PC-3 (cell line): ENCODE results near the gene DNAH17. TPM values are rescaled to one million over a fixed set of nuclear protein-coding genes. Genes with fewer than 3 reads are reported as not detected.

Source experiments
- ATAC-seq: fragments of 200-7000 bp; cut with Tn5 transposase; 2 replicates; pipeline ENCODE4 v1.9.1; 2020; ENCODE audit warnings: mild to moderate bottlenecking, moderate library complexity
- BruUV-seq: library from RNA; stranded (reverse); fragments of 400-500 nt; replicated peaks from 2 replicates; lab custom pipeline; 2021; lab: Mats Ljungman, UMichigan
- CTCF ChIA-PET: fragments of 300-600 bp; sonication (Branson Sonifier 250); formaldehyde crosslinking; loops from one replicate; lab custom pipeline; 2022; ENCODE audit warnings: antibody characterized with exemption; lab: Charles Lee
- POLR2A ChIA-PET: fragments of 300-600 bp; sonication (Branson Sonifier 250); formaldehyde crosslinking; loops from one replicate; lab custom pipeline; 2022; ENCODE audit warnings: antibody characterized with exemption; ENCODE audit not compliant: unreplicated experiment; lab: Charles Lee
- DNase-seq: peaks from one replicate; pipeline ENCODE4 v3.0.0-alpha.2; 2015
- H2AFZ ChIP-seq: fragments of 300-600 bp; sonication (generic); 2 replicates; pipeline ENCODE4 v1.6.0; 2016; ENCODE audit warnings: antibody characterized with exemption, low read length
- H3F3A ChIP-seq: fragments of 300-600 bp; sonication (generic); one replicate; pipeline ENCODE4 v1.6.0; 2017; ENCODE audit warnings: antibody characterized with exemption, low read length, control low read depth, mild to moderate bottlenecking; ENCODE audit not compliant: unreplicated experiment
- H3K27ac ChIP-seq: fragments of 300-600 bp; sonication (generic); 2 replicates; pipeline ENCODE4 v1.5.1; 2016; ENCODE audit warnings: mild to moderate bottlenecking, low read length
- H3K27me3 ChIP-seq: fragments of 300-600 bp; sonication (generic); 2 replicates; pipeline ENCODE4 v1.6.1; 2016; ENCODE audit warnings: low read length, mixed read lengths
- H3K36me3 ChIP-seq: fragments of 300-600 bp; sonication (generic); 2 replicates; pipeline ENCODE4 v1.6.1; 2016; ENCODE audit warnings: low read depth, mixed run types, low read length, mixed read lengths
- H3K4me1 ChIP-seq: fragments of 300-600 bp; sonication (generic); 2 replicates; pipeline ENCODE4 v1.5.1; 2016; ENCODE audit warnings: low read length; ENCODE audit not compliant: insufficient read depth
- H3K4me2 ChIP-seq: fragments of 300-600 bp; sonication (generic); 2 replicates; pipeline ENCODE4 v1.6.0; 2016; ENCODE audit warnings: low read length
- H3K4me3 ChIP-seq: fragments of 300-600 bp; sonication (generic); 2 replicates; pipeline ENCODE4 v1.5.1; 2016; ENCODE audit warnings: mild to moderate bottlenecking, low read length, mixed read lengths
- H3K79me2 ChIP-seq: fragments of 300-600 bp; sonication (generic); 2 replicates; pipeline ENCODE4 v1.6.1; 2017; ENCODE audit warnings: low read length, mixed read lengths
- H3K9ac ChIP-seq: fragments of 300-600 bp; sonication (generic); 2 replicates; pipeline ENCODE4 v1.6.0; 2016; ENCODE audit warnings: mild to moderate bottlenecking, low read length
- H3K9me2 ChIP-seq: fragments of 300-600 bp; sonication (generic); replicated peaks from 2 replicates; pipeline ENCODE4 v1.6.1; 2016; ENCODE audit warnings: mixed run types, low read length, mixed read lengths
- H3K9me3 ChIP-seq: fragments of 300-600 bp; sonication (generic); 2 replicates; pipeline ENCODE4 v1.6.1; 2016; ENCODE audit warnings: low read length, mixed read lengths
- H4K20me1 ChIP-seq: fragments of 300-600 bp; sonication (generic); 2 replicates; pipeline ENCODE4 v1.6.1; 2016; ENCODE audit warnings: low read length, mixed read lengths
- EZH2 ChIP-seq: fragments of 300-600 bp; sonication (generic); IDR thresholded peaks from one replicate; pipeline ENCODE4 v1.6.1; 2017; ENCODE audit warnings: antibody characterized with exemption, mild to moderate bottlenecking, low read length; ENCODE audit not compliant: unreplicated experiment
- EZH2phosphoT487 ChIP-seq: fragments of 300-600 bp; sonication (generic); IDR thresholded peaks from 2 replicates; pipeline ENCODE4 v1.6.1; 2018; ENCODE audit warnings: mild to moderate bottlenecking, antibody characterized with exemption, low read length, borderline replicate concordance
- intact Hi-C: fragments of 100-400 bp; cut with micrococcal nuclease; formaldehyde crosslinking; loops from 2 replicates; pipeline ENCODE4 v1.9.0; 2023
- total RNA-seq: library from RNA; depleted of rRNA; stranded (reverse); fragments of >200 nt; gene quantifications from 2 replicates; pipeline ENCODE4 v1.2.3, GENCODE V29; 2014
- TF ChIP-seq, protein P1 (sequence below): fragments of 300-600 bp; sonication (generic); conservative IDR thresholded peaks from 2 replicates; pipeline ENCODE4 v1.5.1; 2017; ENCODE audit warnings: antibody characterized with exemption, low read depth, mild to moderate bottlenecking, low read length

Gene DNAH17
- total RNA-seq, 1 experiment from 2014 or later = 0.04 TPM

GRCh38 chr17:78596871-78597764 is 19.9 kb upstream of the DNAH17 start:
- H3K79me2 ChIP-seq = no peaks in the 10 kb centered on the region
- H3K27ac ChIP-seq = no peak overlapping the region
- no peak overlapping the region for H3K9ac ChIP-seq
- ChIA-PET POLR2A (no interaction called here), CTCF (no interaction called here)
- H3K4me1 ChIP-seq = peaks cover 13% of the 10 kb centered on the region
- no peaks in the 10 kb centered on the region for H3K27me3 ChIP-seq
- H2AFZ ChIP-seq = no peak overlapping the region
- H3K9me3 ChIP-seq = no peaks in the 10 kb centered on the region
- no TSS peak for BruUV-seq
- H4K20me1 ChIP-seq = no peaks in the 10 kb centered on the region
- no peak overlapping the region for H3K4me3 ChIP-seq
- TF ChIP-seq, protein P1, sequence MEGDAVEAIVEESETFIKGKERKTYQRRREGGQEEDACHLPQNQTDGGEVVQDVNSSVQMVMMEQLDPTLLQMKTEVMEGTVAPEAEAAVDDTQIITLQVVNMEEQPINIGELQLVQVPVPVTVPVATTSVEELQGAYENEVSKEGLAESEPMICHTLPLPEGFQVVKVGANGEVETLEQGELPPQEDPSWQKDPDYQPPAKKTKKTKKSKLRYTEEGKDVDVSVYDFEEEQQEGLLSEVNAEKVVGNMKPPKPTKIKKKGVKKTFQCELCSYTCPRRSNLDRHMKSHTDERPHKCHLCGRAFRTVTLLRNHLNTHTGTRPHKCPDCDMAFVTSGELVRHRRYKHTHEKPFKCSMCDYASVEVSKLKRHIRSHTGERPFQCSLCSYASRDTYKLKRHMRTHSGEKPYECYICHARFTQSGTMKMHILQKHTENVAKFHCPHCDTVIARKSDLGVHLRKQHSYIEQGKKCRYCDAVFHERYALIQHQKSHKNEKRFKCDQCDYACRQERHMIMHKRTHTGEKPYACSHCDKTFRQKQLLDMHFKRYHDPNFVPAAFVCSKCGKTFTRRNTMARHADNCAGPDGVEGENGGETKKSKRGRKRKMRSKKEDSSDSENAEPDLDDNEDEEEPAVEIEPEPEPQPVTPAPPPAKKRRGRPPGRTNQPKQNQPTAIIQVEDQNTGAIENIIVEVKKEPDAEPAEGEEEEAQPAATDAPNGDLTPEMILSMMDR = no peak
- TF ChIP-seq EZH2phosphoT487 (no peak), EZH2 (no peak)
- no peak for DNase-seq
- no peak for ATAC-seq
- H3K4me2 ChIP-seq = no peak overlapping the region
- H3K9me2 ChIP-seq = no peaks in the 10 kb centered on the region
- no peaks in the 10 kb centered on the region for H3F3A ChIP-seq
- intact Hi-C loops = no loop called here
- no peaks in the 10 kb centered on the region for H3K36me3 ChIP-seq

DNA sequence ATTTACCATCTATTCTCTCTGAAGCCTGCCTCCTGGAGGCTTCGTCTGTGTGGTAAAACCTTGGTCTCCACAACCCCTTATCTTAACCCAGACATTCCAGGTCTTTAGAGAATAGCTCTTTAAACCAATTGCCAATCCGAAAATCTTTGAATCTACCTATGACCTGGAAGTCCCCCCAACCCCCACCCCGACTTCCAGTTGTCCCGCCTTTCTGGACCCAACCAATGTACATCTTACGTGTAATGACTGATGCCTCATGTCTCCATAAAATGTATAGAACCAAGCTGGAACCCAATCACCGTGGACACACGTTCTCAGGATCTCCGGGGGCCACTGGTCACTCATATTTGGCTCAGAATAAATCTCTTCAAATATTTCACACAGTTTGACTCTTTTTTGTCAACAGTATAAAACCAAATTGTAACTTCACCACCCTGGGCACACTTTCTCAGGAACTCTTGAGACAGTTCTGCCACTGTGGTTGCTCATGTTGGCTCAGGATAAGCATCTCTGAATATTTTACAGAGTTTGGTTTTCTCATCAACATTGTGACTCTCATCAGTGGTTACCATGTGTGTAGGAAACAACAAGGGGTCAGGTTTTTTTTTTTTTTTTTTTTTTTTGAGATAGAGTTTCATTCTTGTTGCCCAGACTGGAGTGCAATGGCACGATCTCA is 18.1 kb upstream of the DNAH17 start:
- H3K36me3 ChIP-seq = no peaks in the 10 kb centered on the region
- H3K9me3 ChIP-seq = no peaks in the 10 kb centered on the region
- intact Hi-C loops = no loop called here
- no peaks in the 10 kb centered on the region for H4K20me1 ChIP-seq
- H3K4me3 ChIP-seq = no peak overlapping the region
- H3K4me1 ChIP-seq = peaks cover 18% of the 10 kb centered on the region
- H3K9me2 ChIP-seq = no peaks in the 10 kb centered on the region
- H3F3A ChIP-seq = no peaks in the 10 kb centered on the region
- no TSS peak for BruUV-seq
- no peak overlapping the region for H3K4me2 ChIP-seq
- ATAC-seq (no peak), DNase-seq (no peak)
- POLR2A ChIA-PET = no interaction called here
- no peak overlapping the region for H2AFZ ChIP-seq
- H3K27ac ChIP-seq = no peak overlapping the region
- H3K79me2 ChIP-seq = no peaks in the 10 kb centered on the region
- no peak for TF ChIP-seq EZH2
- TF ChIP-seq EZH2phosphoT487 = no peak
- TF ChIP-seq, protein P1 = no peak
- no peak overlapping the region for H3K9ac ChIP-seq
- CTCF ChIA-PET = no interaction called here
- no peaks in the 10 kb centered on the region for H3K27me3 ChIP-seq
